K562 (cell line): Measurements from ENCODE around the gene CCT7. TPM values are rescaled to one million over a fixed set of nuclear protein-coding genes. Genes with fewer than 3 reads are reported as not detected.

ENCODE experiments used
- ILF3 ChIP-seq: fragments of 450-650 bp; IDR thresholded peaks from 2 replicates; pipeline ENCODE4 v1.6.1; 2018; ENCODE audit warnings: antibody characterized with exemption, mild to moderate bottlenecking, moderate library complexity, borderline replicate concordance
- ZNF311 ChIP-seq: fragments of 250-450 bp; sonication (Bioruptor Pico); IDR thresholded peaks from 2 replicates; pipeline ENCODE4 v1.4.0; 2020; ENCODE audit warnings: mild to moderate bottlenecking, moderate library complexity
- polyA plus RNA-seq, 8 experiments: library from polyadenylated mRNA; depleted of rRNA in 4 of 8; stranded (reverse) in 5 of 8; unstranded in 3 of 8; fragments of >200 nt; fragmentation: Nextera tagmentation in 2 of 8; fragmentation: Illumina TruSeq in 1 of 8; extraction: Ambion mirVana in 2 of 8; extraction: Trizol in 1 of 8; gene quantifications; 2 replicates each; pipeline versions ENCODE4 v1.2.1 to v1.2.3, GENCODE V29; 2011 to 2014; ENCODE audit warnings: inconsistent platforms in 1 of 8, missing spikeins in 1 of 8
- total RNA-seq, 7 experiments: library from RNA; depleted of rRNA in 6 of 7; stranded (reverse); fragments of >200 nt in 6 of 7; fragmentation: Illumina TruSeq in 2 of 7; extraction: Trizol in 2 of 7; gene quantifications; 2 replicates each; pipeline versions ENCODE4 v1.2.1 to v1.2.3, GENCODE V29; 2011 to 2021; ENCODE audit warnings: low replicate concordance in 1 of 7
- TF ChIP-seq, protein P1 (sequence below): fragments of 150-350 bp; IDR thresholded peaks from 2 replicates; pipeline ENCODE4 v1.6.1; 2014; ENCODE audit warnings: low read depth, mild to moderate bottlenecking, low read length, borderline replicate concordance
- TF ChIP-seq, protein P2 (sequence below), 2 experiments: fragments of 450-650 bp; IDR thresholded peaks; 2 replicates each; pipeline ENCODE4 v1.6.1; 2018; ENCODE audit warnings: mild to moderate bottlenecking in 2 of 2, low read depth in 1 of 2; ENCODE audit not compliant: partially characterized antibody in 2 of 2

Gene CCT7
- total and polyA plus RNA-seq, 9 of the 15 experiments (the other 6 are each of a cell fraction or from before 2014, with no cell fraction given): 326 to 856 (median 638) TPM

DNA sequence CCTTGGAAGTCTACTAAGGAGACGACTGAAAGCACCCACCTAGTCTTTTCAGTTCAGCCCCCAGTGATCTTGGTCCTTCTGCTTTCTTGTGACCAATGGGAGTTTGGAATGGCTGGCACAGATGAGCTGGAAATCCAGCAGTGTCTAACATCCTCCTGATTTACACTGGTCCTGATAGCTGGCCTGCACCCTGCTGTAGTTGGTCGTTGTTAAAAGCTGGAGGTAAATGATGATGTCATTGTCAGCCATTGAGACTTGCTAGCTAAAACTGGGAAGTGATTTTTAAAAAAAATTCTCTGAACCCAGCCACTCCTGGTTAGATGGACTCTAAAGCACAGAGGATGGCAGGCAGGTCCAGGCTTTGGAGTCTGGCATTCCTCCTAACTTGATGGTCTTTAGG, 19.3 kb downstream of the CCT7 start (continued):
- TF ChIP-seq, protein P1, sequence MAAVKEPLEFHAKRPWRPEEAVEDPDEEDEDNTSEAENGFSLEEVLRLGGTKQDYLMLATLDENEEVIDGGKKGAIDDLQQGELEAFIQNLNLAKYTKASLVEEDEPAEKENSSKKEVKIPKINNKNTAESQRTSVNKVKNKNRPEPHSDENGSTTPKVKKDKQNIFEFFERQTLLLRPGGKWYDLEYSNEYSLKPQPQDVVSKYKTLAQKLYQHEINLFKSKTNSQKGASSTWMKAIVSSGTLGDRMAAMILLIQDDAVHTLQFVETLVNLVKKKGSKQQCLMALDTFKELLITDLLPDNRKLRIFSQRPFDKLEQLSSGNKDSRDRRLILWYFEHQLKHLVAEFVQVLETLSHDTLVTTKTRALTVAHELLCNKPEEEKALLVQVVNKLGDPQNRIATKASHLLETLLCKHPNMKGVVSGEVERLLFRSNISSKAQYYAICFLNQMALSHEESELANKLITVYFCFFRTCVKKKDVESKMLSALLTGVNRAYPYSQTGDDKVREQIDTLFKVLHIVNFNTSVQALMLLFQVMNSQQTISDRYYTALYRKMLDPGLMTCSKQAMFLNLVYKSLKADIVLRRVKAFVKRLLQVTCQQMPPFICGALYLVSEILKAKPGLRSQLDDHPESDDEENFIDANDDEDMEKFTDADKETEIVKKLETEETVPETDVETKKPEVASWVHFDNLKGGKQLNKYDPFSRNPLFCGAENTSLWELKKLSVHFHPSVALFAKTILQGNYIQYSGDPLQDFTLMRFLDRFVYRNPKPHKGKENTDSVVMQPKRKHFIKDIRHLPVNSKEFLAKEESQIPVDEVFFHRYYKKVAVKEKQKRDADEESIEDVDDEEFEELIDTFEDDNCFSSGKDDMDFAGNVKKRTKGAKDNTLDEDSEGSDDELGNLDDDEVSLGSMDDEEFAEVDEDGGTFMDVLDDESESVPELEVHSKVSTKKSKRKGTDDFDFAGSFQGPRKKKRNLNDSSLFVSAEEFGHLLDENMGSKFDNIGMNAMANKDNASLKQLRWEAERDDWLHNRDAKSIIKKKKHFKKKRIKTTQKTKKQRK: no peak
- TF ChIP-seq ILF3 (no peak), ZNF311 (CRISPR knock-in tag) (no peak)
- TF ChIP-seq, protein P2, sequence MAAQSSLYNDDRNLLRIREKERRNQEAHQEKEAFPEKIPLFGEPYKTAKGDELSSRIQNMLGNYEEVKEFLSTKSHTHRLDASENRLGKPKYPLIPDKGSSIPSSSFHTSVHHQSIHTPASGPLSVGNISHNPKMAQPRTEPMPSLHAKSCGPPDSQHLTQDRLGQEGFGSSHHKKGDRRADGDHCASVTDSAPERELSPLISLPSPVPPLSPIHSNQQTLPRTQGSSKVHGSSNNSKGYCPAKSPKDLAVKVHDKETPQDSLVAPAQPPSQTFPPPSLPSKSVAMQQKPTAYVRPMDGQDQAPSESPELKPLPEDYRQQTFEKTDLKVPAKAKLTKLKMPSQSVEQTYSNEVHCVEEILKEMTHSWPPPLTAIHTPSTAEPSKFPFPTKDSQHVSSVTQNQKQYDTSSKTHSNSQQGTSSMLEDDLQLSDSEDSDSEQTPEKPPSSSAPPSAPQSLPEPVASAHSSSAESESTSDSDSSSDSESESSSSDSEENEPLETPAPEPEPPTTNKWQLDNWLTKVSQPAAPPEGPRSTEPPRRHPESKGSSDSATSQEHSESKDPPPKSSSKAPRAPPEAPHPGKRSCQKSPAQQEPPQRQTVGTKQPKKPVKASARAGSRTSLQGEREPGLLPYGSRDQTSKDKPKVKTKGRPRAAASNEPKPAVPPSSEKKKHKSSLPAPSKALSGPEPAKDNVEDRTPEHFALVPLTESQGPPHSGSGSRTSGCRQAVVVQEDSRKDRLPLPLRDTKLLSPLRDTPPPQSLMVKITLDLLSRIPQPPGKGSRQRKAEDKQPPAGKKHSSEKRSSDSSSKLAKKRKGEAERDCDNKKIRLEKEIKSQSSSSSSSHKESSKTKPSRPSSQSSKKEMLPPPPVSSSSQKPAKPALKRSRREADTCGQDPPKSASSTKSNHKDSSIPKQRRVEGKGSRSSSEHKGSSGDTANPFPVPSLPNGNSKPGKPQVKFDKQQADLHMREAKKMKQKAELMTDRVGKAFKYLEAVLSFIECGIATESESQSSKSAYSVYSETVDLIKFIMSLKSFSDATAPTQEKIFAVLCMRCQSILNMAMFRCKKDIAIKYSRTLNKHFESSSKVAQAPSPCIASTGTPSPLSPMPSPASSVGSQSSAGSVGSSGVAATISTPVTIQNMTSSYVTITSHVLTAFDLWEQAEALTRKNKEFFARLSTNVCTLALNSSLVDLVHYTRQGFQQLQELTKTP (IDR thresholded peaks at IDR 0.05; ENCODE audit: low read depth in 1 of 2, partially characterized antibody in 2 of 2): no peak
